IMR-90 (cell line): ENCODE measurements around the gene ADGRG6. TPM values are rescaled to one million over a fixed set of nuclear protein-coding genes. Genes with fewer than 3 reads are reported as not detected.

Experiments
- ATAC-seq: fragments of 200-7000 bp; cut with Tn5 transposase; 2 replicates; pipeline ENCODE4 v1.9.1; 2020; ENCODE audit warnings: low read depth, mild to moderate bottlenecking, moderate library complexity
- BruUV-seq: library from RNA; stranded (reverse); fragments of 400-500 nt; replicated peaks from 2 replicates; lab custom pipeline; 2021; lab: Mats Ljungman, UMichigan
- CTCF ChIA-PET: fragments of 300-600 bp; formaldehyde crosslinking; extraction: SDS; loops from one replicate; lab custom pipeline; 2021; ENCODE audit warnings: antibody characterized with exemption; lab: Yijun Ruan, JAX
- POLR2A ChIA-PET: fragments of 300-600 bp; sonication (Branson Sonifier 250); formaldehyde crosslinking; loops from one replicate; lab custom pipeline; 2022; ENCODE audit warnings: antibody characterized with exemption; ENCODE audit not compliant: unreplicated experiment; lab: Charles Lee
- DNase-seq: peaks from one replicate; pipeline ENCODE4 v3.0.0; 2013
- H2AFZ ChIP-seq: replicated peaks from 2 replicates; pipeline ENCODE3; 2013; ENCODE audit warnings: low read length, mild to moderate bottlenecking; ENCODE audit not compliant: poor library complexity
- H2AK5ac ChIP-seq: 2 replicates; pipeline ENCODE4 v1.6.1; 2013; ENCODE audit warnings: low read depth, low read length, inconsistent platforms
- H2AK9ac ChIP-seq: replicated peaks from 2 replicates; pipeline ENCODE3; 2013; ENCODE audit warnings: mild to moderate bottlenecking, low read depth, low read length, moderate library complexity; ENCODE audit not compliant: poor library complexity
- H2BK120ac ChIP-seq: 2 replicates; pipeline ENCODE4 v1.6.1; 2013; ENCODE audit warnings: low read depth, low read length, inconsistent platforms
- H2BK15ac ChIP-seq: 3 replicates; pipeline ENCODE4 v1.6.1; 2013; ENCODE audit warnings: low read depth, low read length, inconsistent platforms
- H2BK20ac ChIP-seq: 2 replicates; pipeline ENCODE4 v1.6.1; 2013; ENCODE audit warnings: low read depth, mild to moderate bottlenecking, inconsistent platforms, low read length, moderate library complexity
- H2BK5ac ChIP-seq: 2 replicates; pipeline ENCODE4 v1.6.1; 2013; ENCODE audit warnings: mild to moderate bottlenecking, low read depth, low read length, inconsistent platforms; ENCODE audit not compliant: poor library complexity, severe bottlenecking
- H3K14ac ChIP-seq: replicated peaks from 2 replicates; pipeline ENCODE4 v1.6.1; 2013; ENCODE audit warnings: low read depth, low read length, inconsistent platforms
- H3K18ac ChIP-seq: 2 replicates; pipeline ENCODE4 v1.6.1; 2013; ENCODE audit warnings: low read depth, low read length, control low read depth
- H3K23ac ChIP-seq: 2 replicates; pipeline ENCODE4 v1.6.1; 2013; ENCODE audit warnings: low read depth, low read length, inconsistent platforms
- H3K27ac ChIP-seq: 2 replicates; pipeline ENCODE4 v1.5.1; 2013; ENCODE audit warnings: mild to moderate bottlenecking, control low read depth, low read length; ENCODE audit not compliant: insufficient read depth
- H3K27me3 ChIP-seq: 2 replicates; pipeline ENCODE4 v1.6.1; 2013; ENCODE audit warnings: low read length; ENCODE audit not compliant: control insufficient read depth, insufficient read depth
- H3K36me3 ChIP-seq: 2 replicates; pipeline ENCODE4 v1.6.1; 2013; ENCODE audit warnings: low read length, mixed read lengths; ENCODE audit not compliant: control insufficient read depth, insufficient read depth
- H3K4ac ChIP-seq: 2 replicates; pipeline ENCODE4 v1.6.1; 2013; ENCODE audit warnings: low read depth, low read length, inconsistent platforms
- H3K4me1 ChIP-seq: 2 replicates; pipeline ENCODE4 v1.6.1; 2013; ENCODE audit warnings: low read length, mixed read lengths; ENCODE audit not compliant: control insufficient read depth, insufficient read depth
- H3K4me2 ChIP-seq: 2 replicates; pipeline ENCODE4 v1.6.1; 2013; ENCODE audit warnings: low read depth, mild to moderate bottlenecking, control low read depth, low read length, moderate library complexity
- H3K4me3 ChIP-seq: 2 replicates; pipeline ENCODE4 v1.5.1; 2013; ENCODE audit warnings: low read depth, mild to moderate bottlenecking, control low read depth, low read length, moderate library complexity; ENCODE audit not compliant: insufficient read depth
- H3K56ac ChIP-seq: 2 replicates; pipeline ENCODE4 v1.6.1; 2013; ENCODE audit warnings: low read length, inconsistent platforms; ENCODE audit not compliant: insufficient read depth; ENCODE audit errors: extremely low read depth
- H3K79me1 ChIP-seq, 2 experiments: 2 replicates each; pipeline ENCODE4 v1.6.1; 2013; ENCODE audit warnings: low read length in 2 of 2, inconsistent platforms in 1 of 2, low read depth in 1 of 2
- H3K9ac ChIP-seq: 2 replicates; pipeline ENCODE4 v1.6.1; 2013; ENCODE audit warnings: low read depth, low read length, control low read depth
- H3K9me1 ChIP-seq: 2 replicates; pipeline ENCODE4 v1.6.1; 2013; ENCODE audit warnings: low read length, inconsistent platforms; ENCODE audit not compliant: insufficient read depth
- H3K9me3 ChIP-seq: 2 replicates; pipeline ENCODE4 v1.6.1; 2013; ENCODE audit warnings: low read length; ENCODE audit not compliant: control insufficient read depth, insufficient read depth
- H4K20me1 ChIP-seq: 2 replicates; pipeline ENCODE4 v1.6.1; 2013; ENCODE audit warnings: low read length, inconsistent platforms; ENCODE audit not compliant: insufficient read depth
- H4K5ac ChIP-seq: 2 replicates; pipeline ENCODE4 v1.6.1; 2013; ENCODE audit warnings: mild to moderate bottlenecking, low read depth, low read length, control low read depth
- H4K8ac ChIP-seq, 2 experiments: 2 replicates each; pipeline ENCODE4 v1.6.1; 2013; ENCODE audit warnings: low read depth in 2 of 2, low read length in 2 of 2, control low read depth in 1 of 2, inconsistent platforms in 1 of 2
- H4K91ac ChIP-seq: 2 replicates; pipeline ENCODE4 v1.6.1; 2013; ENCODE audit warnings: low read depth, low read length, inconsistent platforms; ENCODE audit not compliant: insufficient read depth
- FOS ChIP-seq: fragments of 150-350 bp; IDR thresholded peaks from 2 replicates; pipeline ENCODE4 v1.6.1; 2016; ENCODE audit warnings: low read depth, low read length
- MAFK ChIP-seq: IDR thresholded peaks from 2 replicates; pipeline ENCODE4 v1.6.1; 2012; ENCODE audit warnings: low read depth, low read length, improper control_type of control experiment
- RAD21 ChIP-seq: IDR thresholded peaks from 2 replicates; pipeline ENCODE4 v1.6.1; 2012; ENCODE audit warnings: low read length, improper control_type of control experiment
- WGBS, 2 experiments: methylation state at CpG; one replicate each; pipeline versions ENCODE4 v1.1.5 to v1.1.7; 2013; ENCODE audit warnings: missing lambda C conversion rate in 2 of 2; ENCODE audit not compliant: insufficient read length in 1 of 2; ENCODE audit errors: extremely low coverage in 2 of 2; 5-methylcytosine and 5-hydroxymethylcytosine counted together
- dilution Hi-C: fragments of 300-500 bp; cut with HindIII; formaldehyde crosslinking; loops from one replicate; pipeline ENCODE4 v1.14.3; 2018; ENCODE audit warnings: low sequenced_read_pairs; ENCODE audit not compliant: unreplicated experiment
- in situ Hi-C: fragments of 300-500 bp; cut with MboI; formaldehyde crosslinking; loops from 3 replicates; pipeline ENCODE4 v1.14.3; 2019; ENCODE audit warnings: low sequenced_read_pairs, inconsistent platforms, mixed read lengths
- intact Hi-C: fragments of 100-400 bp; cut with micrococcal nuclease; formaldehyde crosslinking; loops from 2 replicates; pipeline ENCODE4 v1.10.0; 2022
- polyA plus RNA-seq, 3 experiments: library from polyadenylated mRNA; depleted of rRNA; stranded (reverse); fragments of >200 nt; gene quantifications; 2 replicates each; pipeline ENCODE4 v1.2.3, GENCODE V29; 2012; ENCODE audit warnings: low replicate concordance in 1 of 3
- total RNA-seq: library from RNA; depleted of rRNA; stranded (reverse); fragments of >200 nt; gene quantifications from 2 replicates; pipeline ENCODE4 v1.2.3, GENCODE V29; 2012

Gene ADGRG6
- total and polyA plus RNA-seq, 2 of the 4 experiments (the other 2 are of a cell fraction) = 10.0 to 20.3 TPM

DNA sequence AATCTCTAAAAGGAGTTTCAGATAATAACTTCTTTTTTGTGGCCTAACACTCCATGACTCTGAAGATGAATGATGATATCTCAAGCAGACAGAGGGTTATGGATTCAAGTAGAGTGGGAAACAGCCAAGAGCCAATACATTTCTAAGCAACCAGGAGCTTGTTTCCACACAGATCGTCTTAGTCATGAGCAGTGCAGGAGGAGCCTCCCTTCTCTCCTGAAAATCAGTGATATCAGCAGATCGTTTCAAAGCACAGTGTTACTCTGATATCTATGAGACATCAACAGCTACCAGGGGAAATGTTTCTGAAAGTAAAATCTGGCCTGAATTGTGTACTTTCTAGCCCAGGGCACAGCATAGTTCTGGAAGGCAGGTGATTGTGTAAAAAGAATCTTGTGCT lies 11.5 kb downstream of the ADGRG6 start:
- intact Hi-C loops = no loop called here
- Histone ChIP-seq H3K4ac (no peak overlapping the region), H2AFZ (no peak overlapping the region), H2BK20ac (no peak overlapping the region), H3K9me1 (no peaks in the 10 kb centered on the region), H3K4me3 (no peak overlapping the region), H2AK5ac (no peak overlapping the region), H3K9ac (no peak overlapping the region), H3K27me3 (no peaks in the 10 kb centered on the region), H3K79me1 (peaks cover 6 to 7% of the 10 kb centered on the region in 2 experiments; a peak in 1 of 4 replicates), H3K9me3 (no peaks in the 10 kb centered on the region), H2AK9ac (no peak overlapping the region), H2BK5ac (no peak overlapping the region), H3K27ac (no peak overlapping the region), H4K5ac (no peak overlapping the region), H4K8ac (no peak overlapping the region; a peak in 1 of 4 replicates), H2BK120ac (no peak overlapping the region), H3K23ac (no peak overlapping the region), H3K18ac (no peak overlapping the region), H3K4me1 (no peaks in the 10 kb centered on the region), H4K91ac (no peak overlapping the region), H3K56ac (no peak overlapping the region), H3K14ac (no peak overlapping the region), H2BK15ac (no peak overlapping the region), H3K36me3 (no peaks in the 10 kb centered on the region), H3K4me2 (peak overlapping the region; percentile 62; the same call in 1 of the 2 replicates), H4K20me1 (no peaks in the 10 kb centered on the region)
- BruUV-seq = no TSS peak
- ChIA-PET CTCF (interaction anchor here (0.6 to 1.1 kb wide), 2 partner anchors 9 to 14 kb away, joined by 3 to 5 read pairs; no protein-coding TSS in a partner anchor), POLR2A (no interaction called here)
- dilution Hi-C loops = no loop called here
- in situ Hi-C loops = no loop called here
- TF ChIP-seq RAD21 (no peak), FOS (peak; percentile 5; the same call in 1 of the 2 replicates), MAFK (peak; percentile 57; the same call in 1 of the 2 replicates)
- peak; percentile 85 for DNase-seq
- WGBS, 2 experiments = no CpG with 5 or more reads among the region's 2 CpGs
- ATAC-seq = peak; percentile 93
